Tongue (tissue), 2 donors: ENCODE measurements around the gene CD38. TPM values are rescaled to one million over a fixed set of nuclear protein-coding genes. Genes with fewer than 3 reads are reported as not detected.
"Not testable (repeated sequence)": the region's sequence is repeated elsewhere in the genome, so short reads cannot be mapped to it uniquely, and the experiment has no call there.

Experiments
- DNase-seq: peaks from one replicate; pipeline ENCODE4 v3.0.0-alpha.2; 2015
- total RNA-seq: library from RNA; depleted of rRNA; stranded (reverse); fragments of >200 nt; gene quantifications from one replicate; pipeline ENCODE4 v1.2.3, GENCODE V29; 2014

Gene CD38
- total RNA-seq: 4.4 TPM

DNA sequence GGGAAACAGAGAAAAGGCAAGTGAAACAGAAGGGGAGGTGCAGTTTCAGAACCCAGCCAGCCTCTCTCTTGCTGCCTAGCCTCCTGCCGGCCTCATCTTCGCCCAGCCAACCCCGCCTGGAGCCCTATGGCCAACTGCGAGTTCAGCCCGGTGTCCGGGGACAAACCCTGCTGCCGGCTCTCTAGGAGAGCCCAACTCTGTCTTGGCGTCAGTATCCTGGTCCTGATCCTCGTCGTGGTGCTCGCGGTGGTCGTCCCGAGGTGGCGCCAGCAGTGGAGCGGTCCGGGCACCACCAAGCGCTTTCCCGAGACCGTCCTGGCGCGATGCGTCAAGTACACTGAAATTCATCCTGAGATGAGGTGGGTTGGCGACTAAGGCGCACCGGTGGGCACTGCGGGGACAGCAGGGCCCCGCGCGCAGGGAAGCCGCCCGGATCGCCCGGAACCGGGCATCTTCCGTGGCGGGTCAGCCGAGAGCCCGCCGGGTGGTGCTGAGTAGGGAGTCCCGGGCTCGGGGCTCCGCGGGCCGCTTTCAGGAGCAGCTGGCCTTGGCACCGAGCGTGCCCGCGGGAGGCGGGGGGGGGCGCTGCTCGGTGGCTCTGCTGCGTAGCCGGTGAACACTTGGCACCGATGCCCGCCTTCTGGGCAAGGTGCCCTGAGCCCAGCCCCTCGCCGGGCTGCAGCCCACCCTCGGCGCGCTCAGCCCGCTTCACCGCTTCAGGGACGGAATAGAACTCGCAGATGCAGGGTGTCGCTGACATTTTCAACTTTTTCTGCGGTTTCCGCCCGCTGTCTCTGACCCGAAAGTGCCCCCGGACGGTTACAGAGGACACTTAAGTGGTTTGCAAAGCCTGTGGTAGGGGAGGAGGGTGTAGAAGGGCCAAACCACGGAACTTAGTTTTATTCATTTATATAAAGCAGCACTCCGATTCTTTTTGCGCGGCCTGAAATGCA is at the start of gene CD38:
CD38 (plus strand) TSS at position 40 of the 953 bp plus-strand sequence; CDS start at position 127, 87 bp downstream.
- DNase-seq: peak; percentile 35

- DNase-seq: peak; percentile 64
Measured at GRCh38 chr4:15729910-15730533, 48.1 kb upstream of the CD38 start.

GRCh38 chr4:15733061-15733460 is 45.1 kb upstream of the CD38 start:
- not testable (repeated sequence) for DNase-seq

GRCh38 chr4:15735536-15735935 is 42.6 kb upstream of the CD38 start:
- no peak for DNase-seq

GRCh38 chr4:15736514-15737050 is 41.5 kb upstream of the CD38 start:
- DNase-seq: no peak

DNA sequence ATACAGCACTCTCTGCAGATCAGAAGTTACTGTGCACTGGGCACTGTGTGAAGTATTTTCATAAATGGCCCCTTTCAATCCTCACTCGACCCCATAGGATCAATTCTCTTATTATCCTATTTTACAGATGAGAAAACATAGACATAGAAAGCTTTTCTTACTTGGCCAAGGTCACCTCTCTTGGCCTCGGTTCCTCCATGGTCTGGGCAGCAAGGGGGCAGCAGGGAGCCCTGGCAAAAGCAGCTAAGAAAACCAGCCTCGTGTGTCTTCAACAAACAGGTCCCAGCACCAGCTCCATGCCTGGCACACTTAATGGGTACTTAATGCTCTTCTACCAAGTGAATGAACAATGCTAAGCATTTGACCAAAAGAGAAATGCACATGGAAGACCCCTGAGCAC is 40.9 kb upstream of the CD38 start:
- DNase-seq: no peak

GRCh38 chr4:15738877-15739276 is 39.3 kb upstream of the CD38 start:
- DNase-seq: no peak

- no peak for DNase-seq
Measured at GRCh38 chr4:15740764-15741404, 37.2 kb upstream of the CD38 start.

DNA sequence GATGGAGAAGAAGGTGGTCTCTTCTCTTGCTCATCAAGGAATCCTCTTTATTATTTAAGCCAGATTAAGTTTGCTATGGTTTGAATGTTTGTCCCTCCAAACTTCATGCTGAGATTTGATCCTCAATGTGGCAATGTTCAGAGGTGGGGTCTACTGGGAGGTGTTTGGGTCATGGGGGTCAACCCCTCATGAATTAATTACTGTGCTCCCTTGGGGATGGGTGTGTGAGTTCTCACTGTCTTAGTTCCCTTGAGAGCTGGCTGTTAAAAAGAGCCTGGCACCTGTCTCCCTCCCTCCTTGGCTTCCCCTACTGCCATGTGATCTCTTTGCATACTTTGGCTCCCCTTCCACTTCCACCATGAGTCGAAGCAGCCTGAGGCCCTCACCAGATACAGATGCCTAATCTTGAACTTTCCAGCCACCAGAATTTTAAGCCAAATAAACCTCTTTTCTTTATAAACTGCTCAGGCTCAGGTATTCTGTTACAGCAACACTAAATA is 36.0 kb upstream of the CD38 start:
- DNase-seq: no peak

DNA sequence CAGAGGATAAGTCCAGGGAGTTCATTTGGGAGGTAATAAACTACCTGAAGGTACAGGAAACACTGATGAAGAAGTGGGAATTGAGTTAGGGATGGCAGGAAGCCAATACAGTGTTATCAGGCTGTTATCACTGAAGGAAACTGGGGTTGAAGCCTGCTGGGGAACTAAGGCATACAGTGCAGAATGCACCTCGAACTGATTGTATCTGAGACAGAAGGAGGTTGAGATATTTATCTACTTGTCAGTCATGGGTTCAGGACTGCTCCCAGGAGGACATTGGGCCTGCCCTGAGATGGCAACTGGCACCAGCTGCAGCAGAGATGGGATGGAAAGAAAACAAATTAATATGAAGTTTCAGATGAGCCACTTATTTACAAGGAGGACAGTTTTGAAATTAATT is 35.5 kb upstream of the CD38 start:
- DNase-seq: no peak

DNA sequence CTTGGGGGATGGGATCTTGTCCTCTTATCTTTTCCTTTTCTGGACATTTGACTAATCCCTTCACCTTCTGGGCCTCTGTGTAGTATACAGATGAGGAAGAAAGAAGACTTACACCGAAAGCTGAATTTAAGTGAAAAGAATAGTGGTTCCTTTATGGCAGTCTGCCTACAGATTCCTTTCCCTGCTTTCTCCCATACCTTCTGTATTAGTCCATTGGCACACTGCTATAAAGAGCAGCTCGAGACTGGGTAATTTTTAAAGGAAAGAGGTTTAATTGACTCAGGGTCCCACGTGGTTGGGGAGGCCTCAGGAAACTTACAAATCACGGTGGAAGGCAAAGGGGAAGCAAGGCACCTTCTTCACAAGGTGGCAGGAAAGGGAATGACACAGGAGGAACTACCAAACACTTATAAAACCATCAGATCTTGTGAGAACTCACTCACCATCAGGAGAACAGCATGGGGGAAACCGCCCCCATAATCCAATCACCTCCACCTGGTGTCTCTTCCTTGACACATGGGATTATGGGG is 34.0 kb upstream of the CD38 start:
- DNase-seq: no peak

DNA sequence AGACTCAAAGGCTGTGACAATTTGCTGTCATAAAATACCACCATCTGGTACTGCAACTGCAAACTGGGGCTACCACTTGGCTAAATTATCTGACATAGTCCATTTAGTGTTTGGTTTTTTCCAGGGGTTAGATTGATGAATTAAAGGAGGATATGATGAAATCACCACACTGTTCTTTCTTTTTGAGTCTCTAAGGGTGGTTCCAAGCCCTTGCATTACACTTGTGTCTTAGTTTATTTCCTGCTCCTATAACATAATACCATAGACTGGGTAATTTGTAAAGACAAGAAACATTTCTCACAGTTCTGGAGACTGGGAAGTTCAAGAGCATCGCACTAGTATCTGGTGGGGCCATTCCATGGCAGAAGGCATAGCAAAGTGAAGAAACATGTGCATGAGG is 32.0 kb upstream of the CD38 start:
- no peak for DNase-seq

DNA sequence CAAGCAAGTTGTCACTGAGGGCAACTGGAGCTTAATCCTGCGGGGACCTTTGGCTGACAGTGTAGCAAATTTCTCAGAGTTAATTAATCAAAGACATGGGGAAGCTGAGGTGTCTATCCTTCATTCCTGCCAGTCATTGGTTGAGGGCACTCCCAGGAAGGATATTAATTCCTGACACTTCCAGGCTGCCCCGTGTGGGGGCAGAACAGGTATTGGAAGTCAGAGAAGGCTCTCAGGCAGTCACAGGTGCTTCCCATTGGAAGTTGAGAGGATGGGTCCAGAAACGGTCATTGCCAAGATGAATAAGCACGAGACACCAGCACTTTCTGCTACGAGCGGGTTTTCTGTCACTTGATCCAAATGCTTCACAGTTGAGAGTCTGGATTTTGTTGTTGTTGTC is 29.1 kb upstream of the CD38 start:
- DNase-seq: no peak

GRCh38 chr4:15751153-15751552 is 27.0 kb upstream of the CD38 start:
- DNase-seq: no peak

DNA sequence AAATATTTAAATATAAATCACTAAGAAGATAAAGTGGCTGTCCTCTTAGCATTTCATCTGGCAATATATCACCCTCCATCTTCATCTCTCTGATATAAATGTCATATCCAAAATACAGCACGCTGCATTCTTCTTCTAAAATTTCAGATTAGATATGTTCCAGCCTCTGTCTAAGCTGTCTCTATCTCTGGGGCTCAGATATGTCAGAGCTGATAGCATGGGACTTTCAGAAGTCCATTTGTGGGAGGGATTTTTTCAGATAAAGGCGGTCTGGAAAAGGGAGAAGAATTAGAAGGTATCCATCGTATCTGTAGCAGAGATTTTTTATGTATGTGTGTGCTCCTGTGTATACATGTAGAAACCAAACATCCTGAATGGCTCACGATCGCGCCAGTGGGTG is 25.0 kb upstream of the CD38 start:
- DNase-seq: no peak

DNA sequence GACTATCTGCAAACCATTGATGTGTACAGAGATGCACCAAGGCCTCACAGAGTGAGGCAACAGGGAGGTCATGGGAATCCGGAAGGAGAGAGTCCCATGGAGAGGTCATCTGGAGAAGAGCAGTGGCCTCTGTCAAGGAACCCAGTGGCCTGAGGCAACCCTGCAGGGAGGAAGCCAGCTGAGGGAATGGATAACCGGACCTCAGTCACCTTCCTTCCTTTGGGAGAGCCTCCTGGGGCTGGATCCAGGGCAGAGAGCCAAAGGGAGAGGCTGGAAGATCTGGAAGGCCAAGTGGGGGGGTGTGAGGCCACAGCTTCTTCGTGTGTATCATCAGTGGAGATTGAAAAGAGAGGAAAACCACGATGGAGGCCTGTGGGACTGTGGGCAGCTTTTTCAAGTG is 24.3 kb upstream of the CD38 start:
- DNase-seq: no peak

- no peak for DNase-seq
Measured at GRCh38 chr4:15754323-15754722, 23.8 kb upstream of the CD38 start.

DNA sequence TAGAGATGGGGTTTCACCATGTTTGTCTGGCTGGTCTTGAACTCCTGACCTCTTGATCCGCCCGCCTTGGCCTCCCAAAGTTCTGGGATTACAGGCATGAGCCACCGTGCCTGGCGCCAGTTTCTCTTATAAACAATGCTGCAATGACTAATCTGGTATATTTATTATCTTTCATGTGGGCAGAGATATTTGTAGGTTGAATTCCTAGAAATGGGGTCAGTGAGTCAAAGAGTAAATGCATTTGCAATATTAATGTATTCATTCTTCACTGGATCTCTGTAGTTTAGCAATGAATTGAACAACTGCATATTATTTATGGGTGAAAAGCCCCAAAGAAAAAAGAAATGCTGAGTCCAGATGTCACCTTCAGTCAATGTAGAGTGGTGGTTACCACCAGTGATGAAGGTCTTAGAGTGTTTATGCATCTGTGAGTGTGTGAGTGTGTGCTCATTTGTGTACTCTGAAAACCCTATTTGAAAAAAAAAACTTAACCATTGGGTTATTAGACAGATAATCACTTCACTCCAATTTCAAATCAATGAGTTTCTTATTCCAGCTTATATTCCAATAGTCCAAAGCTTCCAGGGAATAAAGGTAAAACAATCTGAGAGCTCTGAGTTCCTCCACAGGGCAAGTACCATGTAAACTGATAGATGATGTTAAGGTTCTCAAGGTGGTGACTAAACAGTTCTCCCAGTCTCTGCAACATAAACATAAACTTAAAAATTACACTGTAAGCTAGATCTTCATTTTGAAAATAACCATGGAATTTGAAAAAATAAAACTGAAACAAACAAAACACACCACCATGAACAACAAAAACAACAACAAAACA is 22.6 kb upstream of the CD38 start:
- DNase-seq: no peak

GRCh38 chr4:15756361-15756861 is 21.7 kb upstream of the CD38 start:
- DNase-seq: no peak

GRCh38 chr4:15757054-15757453 is 21.1 kb upstream of the CD38 start:
- no peak for DNase-seq

- no peak for DNase-seq
Measured at GRCh38 chr4:15758294-15758693, 19.8 kb upstream of the CD38 start.
